Mucosa of descending colon (tissue), 3 donors: ENCODE measurements around the gene DUSP19. TPM values are rescaled to one million over a fixed set of nuclear protein-coding genes. Genes with fewer than 3 reads are reported as not detected.

Experiments
- ATAC-seq: fragments of 200-7000 bp; cut with Tn5 transposase; one replicate; pipeline ENCODE4 v1.9.1; 2020; ENCODE audit warnings: mild to moderate bottlenecking, moderate library complexity
- DNase-seq, 3 donors: peaks; one replicate each; pipeline ENCODE4 v3.0.0-alpha.2; 2020
- H3K36me3 ChIP-seq: fragments of 200-600 bp; one replicate; pipeline ENCODE4 v1.8.0; 2021; ENCODE audit warnings: low read depth, mild to moderate bottlenecking
- H3K4me1 ChIP-seq: fragments of 200-600 bp; one replicate; pipeline ENCODE4 v1.8.0; 2021; ENCODE audit warnings: low read depth, mild to moderate bottlenecking
- H3K4me3 ChIP-seq: fragments of 200-600 bp; one replicate; pipeline ENCODE4 v1.8.0; 2021; ENCODE audit warnings: mild to moderate bottlenecking
- H3K9me3 ChIP-seq: fragments of 200-600 bp; one replicate; pipeline ENCODE4 v1.8.0; 2021; ENCODE audit warnings: mild to moderate bottlenecking
- intact Hi-C, 2 donors: fragments of 100-400 bp; cut with DNase I in 1 of 2; cut with micrococcal nuclease in 1 of 2; formaldehyde crosslinking; loops; one replicate each; pipeline versions ENCODE4 v1.11.0 to v1.11.1; 2022; cut with DNase I, micrococcal nuclease
- long read RNA-seq, 2 donors: library from polyadenylated mRNA; unstranded; transcript quantifications; one replicate each; pipeline ENCODE4 v2.0.0, GENCODE V29; 2019 to 2021
- total RNA-seq, 3 donors: library from RNA; stranded (reverse); fragmentation: NEBNext Ultra II Directional in 2 of 3; extraction: Animal tissue kit (Norgen Biotek cat#: 25700) in 2 of 3; gene quantifications; one replicate each; pipeline versions ENCODE4 v1.2.1 to v1.2.4, GENCODE V29; 2021 to 2023
- TF ChIP-seq, protein P1 (sequence below): fragments of 200-600 bp; IDR thresholded peaks from one replicate; pipeline ENCODE4 v1.8.0; 2022; ENCODE audit warnings: antibody characterized with exemption, mild to moderate bottlenecking
- donor health status: DM: no; HTN: no; CAD: no; lungs with moderate emphysema.
- donor health status: DM: no; HTN: no; CAD: no.
- donor health status: DM: no; HTN: yes; CAD: no.

Gene DUSP19, protein sequence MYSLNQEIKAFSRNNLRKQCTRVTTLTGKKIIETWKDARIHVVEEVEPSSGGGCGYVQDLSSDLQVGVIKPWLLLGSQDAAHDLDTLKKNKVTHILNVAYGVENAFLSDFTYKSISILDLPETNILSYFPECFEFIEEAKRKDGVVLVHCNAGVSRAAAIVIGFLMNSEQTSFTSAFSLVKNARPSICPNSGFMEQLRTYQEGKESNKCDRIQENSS
- 1 to 10 TPM; 1.5 to 9.3 (median 2.8) TPM for total RNA-seq
- long read RNA-seq, donor 1, partial matches to known transcripts, result 0 of 1 reads
- long read RNA-seq, donor 1, other reads (novel, unspliced or antisense), result 0 of 1 reads
- long read RNA-seq, donor 2, result 0 reads

DNA sequence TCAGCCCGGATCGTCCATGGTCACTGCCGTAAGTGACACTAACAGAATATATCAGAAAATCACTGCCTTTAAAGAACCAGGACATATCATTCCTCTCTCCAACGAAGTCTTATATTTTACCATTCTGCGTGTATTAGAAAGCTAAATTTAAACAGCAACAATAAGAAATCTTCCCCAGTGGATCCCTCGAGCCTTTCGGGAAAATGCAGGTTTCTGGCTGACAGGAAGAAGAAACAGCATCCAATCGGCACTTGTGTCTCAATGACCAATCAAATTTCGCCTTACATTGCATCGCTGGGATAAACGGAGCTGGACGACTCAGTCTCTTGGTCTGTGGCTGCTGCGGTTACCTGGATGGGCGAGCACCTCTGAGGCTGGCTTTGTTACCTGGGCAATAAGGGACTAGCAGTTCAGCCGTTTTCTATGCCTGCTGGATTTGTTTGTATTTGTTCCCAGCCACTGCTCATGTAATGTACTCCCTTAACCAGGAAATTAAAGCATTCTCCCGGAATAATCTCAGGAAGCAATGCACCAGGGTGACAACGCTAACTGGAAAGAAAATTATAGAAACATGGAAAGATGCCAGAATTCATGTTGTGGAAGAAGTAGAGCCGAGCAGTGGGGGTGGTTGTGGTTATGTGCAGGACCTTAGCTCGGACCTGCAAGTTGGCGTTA is at the start of gene DUSP19:
TSS of gene DUSP19 (plus strand) at position 284 of the 675 bp plus-strand sequence. CDS start at position 471, 187 bp downstream.
- peaks cover 8% of the 10 kb centered on the region for H3K4me1 ChIP-seq
- TF ChIP-seq, protein P1, sequence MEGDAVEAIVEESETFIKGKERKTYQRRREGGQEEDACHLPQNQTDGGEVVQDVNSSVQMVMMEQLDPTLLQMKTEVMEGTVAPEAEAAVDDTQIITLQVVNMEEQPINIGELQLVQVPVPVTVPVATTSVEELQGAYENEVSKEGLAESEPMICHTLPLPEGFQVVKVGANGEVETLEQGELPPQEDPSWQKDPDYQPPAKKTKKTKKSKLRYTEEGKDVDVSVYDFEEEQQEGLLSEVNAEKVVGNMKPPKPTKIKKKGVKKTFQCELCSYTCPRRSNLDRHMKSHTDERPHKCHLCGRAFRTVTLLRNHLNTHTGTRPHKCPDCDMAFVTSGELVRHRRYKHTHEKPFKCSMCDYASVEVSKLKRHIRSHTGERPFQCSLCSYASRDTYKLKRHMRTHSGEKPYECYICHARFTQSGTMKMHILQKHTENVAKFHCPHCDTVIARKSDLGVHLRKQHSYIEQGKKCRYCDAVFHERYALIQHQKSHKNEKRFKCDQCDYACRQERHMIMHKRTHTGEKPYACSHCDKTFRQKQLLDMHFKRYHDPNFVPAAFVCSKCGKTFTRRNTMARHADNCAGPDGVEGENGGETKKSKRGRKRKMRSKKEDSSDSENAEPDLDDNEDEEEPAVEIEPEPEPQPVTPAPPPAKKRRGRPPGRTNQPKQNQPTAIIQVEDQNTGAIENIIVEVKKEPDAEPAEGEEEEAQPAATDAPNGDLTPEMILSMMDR, result no peak
- peak within 1 kb of the TSS; percentile 27 for H3K4me3 ChIP-seq
- DNase-seq (peak; percentile 79 to 99 (median 82)), ATAC-seq (peak; percentile 98)
- no peaks in the 10 kb centered on the region for H3K9me3 ChIP-seq
- intact Hi-C loops, result no loop called here
- no peaks in the 10 kb centered on the region for H3K36me3 ChIP-seq

DNA sequence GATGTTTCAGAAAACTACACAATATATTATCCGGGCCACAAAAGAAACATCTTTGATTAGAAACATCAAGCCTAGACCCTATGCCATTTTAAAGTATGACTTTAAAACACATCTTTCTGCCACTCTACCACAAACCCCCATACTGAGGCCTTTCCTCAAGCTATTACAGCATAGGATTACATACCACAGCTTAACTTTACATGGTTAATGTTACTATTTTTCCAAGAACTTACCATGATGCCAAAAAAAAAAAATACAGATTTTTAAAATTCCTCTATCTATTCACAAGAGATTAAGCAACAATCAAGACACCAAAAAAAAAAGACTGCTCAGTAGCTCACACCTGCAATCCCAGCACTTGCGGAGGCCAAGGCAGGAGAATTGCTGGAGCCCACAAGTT is 49.3 kb upstream of the DUSP19 start:
- Histone ChIP-seq H3K36me3 (no peaks in the 10 kb centered on the region), H3K4me1 (peaks cover 16% of the 10 kb centered on the region), H3K9me3 (no peaks in the 10 kb centered on the region), H3K4me3 (no peak overlapping the region)
- DNase-seq (no peak), ATAC-seq (no peak)
- intact Hi-C loops, result no loop called here
- TF ChIP-seq, protein P1, result no peak

DNA sequence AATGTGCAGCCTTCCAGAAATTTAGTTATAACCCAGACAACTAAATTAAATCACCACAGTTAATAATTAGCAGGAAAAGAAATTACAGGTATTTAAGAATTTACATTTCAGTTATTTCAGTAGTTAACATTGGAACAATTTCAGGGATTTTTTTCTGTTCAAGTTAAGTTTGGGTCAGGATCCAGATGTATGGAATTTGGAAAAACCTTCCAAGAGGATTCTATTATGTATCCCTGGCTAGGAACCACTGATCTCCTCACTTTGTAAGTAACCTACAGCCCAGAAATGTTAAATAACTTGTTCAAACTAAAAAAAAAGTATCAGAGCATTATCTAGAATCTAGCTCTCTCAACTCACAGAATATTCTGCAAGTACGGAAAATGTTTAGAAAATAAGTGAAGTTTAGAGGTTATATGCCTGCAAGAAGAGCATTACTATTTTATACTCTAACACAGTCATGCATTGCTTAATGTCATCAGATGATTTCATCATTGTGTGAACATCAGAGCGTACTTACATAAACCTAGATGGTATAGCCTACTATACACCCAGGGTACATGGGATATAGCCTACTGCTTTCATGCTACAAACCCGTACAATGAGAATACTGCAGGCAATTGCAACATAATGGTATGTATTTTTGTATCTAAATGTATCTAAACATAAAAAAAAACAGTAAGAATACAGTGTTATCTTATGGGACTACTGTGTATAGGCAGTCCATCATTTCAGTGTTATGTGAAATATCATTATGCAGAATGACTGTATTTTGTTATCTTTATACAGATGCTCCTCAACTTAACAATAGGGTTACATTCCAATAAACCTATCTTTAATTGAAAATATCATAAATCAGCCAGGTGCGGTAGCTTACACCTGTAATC is 46.4 kb upstream of the DUSP19 start:
- Histone ChIP-seq H3K9me3 (no peaks in the 10 kb centered on the region), H3K36me3 (no peaks in the 10 kb centered on the region), H3K4me3 (no peak overlapping the region), H3K4me1 (peaks cover 17% of the 10 kb centered on the region)
- DNase-seq (no peak), ATAC-seq (peak; percentile 41)
- TF ChIP-seq, protein P1, result no peak
- intact Hi-C loops, result no loop called here

DNA sequence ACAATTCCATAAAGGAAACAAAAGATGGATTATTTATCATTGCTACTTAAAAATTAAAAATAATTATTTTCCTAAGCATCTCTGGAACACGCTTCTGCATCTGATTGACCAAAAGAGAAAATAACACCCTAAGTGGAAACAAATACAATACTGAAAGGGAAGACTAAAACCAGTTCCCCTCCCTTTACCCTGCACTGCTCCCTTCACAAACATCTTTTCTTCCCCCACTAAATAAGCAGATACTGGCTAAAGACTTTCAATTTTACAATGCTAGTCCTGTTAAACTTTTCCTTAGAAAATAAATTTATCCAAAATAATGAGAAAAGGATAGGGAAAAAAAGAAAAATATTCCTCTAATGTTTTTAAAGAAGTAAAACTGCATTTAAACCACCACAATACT is 44.6 kb upstream of the DUSP19 start:
- ATAC-seq, result no peak
- Histone ChIP-seq H3K36me3 (no peaks in the 10 kb centered on the region), H3K4me1 (peaks cover 18% of the 10 kb centered on the region), H3K4me3 (no peak overlapping the region), H3K9me3 (no peaks in the 10 kb centered on the region)
- DNase-seq, result no peak
- intact Hi-C loops, result no loop called here
- TF ChIP-seq, protein P1, result no peak

DNA sequence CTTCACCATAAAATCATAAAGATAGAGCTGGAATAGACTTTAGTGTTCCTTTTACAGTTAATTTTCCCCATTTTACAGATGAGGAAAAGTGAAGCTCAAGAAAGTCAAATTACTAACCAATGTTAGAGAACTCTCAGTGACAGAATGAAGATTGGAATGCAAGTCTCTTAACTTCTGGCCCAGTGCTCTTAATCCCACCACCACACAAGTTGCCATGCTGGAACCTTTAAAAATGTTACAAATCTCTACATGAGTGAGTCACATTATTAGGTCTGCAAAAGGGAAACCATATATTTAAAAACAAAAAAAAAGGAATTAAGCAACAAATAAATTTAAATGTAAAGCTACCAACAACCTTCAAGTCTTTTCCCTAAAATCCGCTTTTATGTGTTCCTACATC is 43.7 kb upstream of the DUSP19 start:
- no peak overlapping the region for H3K4me3 ChIP-seq
- TF ChIP-seq, protein P1, result no peak
- ATAC-seq, result no peak

More for the DNA sequence above, 43.7 kb upstream of the DUSP19 start:
- intact Hi-C loops, result no loop called here
- Histone ChIP-seq H3K9me3 (no peaks in the 10 kb centered on the region), H3K36me3 (no peaks in the 10 kb centered on the region), H3K4me1 (peaks cover 22% of the 10 kb centered on the region)
- no peak for DNase-seq
